ENCODE measurements around the gene PRKN.

GRCh38 chr6:162344646-162345010, 382.9 kb downstream of the PRKN start:
- TF ChIP-seq CTCF (IDR thresholded peaks at IDR 0.05) (no peak), EZH2phosphoT487 (IDR thresholded peaks at IDR 0.05) (no peak), EZH2 (IDR thresholded peaks at IDR 0.05) (no peak)

Data from neural progenitor cell (in vitro differentiated cells).